ENCODE data around the gene PALLD.

GRCh38 chr4:168826620-168827019 lies 329.8 kb downstream of the PALLD start:
- TF ChIP-seq ZNF174 (tag by site-specific recombination; IDR thresholded peaks at IDR 0.05): no peak
- TF ChIP-seq WT1 (tag by site-specific recombination; IDR thresholded peaks at IDR 0.05): no peak
- no peak for TF ChIP-seq ZNF530 (tag by site-specific recombination; IDR thresholded peaks at IDR 0.05; ENCODE audit: low read depth)
- TF ChIP-seq, protein P1, sequence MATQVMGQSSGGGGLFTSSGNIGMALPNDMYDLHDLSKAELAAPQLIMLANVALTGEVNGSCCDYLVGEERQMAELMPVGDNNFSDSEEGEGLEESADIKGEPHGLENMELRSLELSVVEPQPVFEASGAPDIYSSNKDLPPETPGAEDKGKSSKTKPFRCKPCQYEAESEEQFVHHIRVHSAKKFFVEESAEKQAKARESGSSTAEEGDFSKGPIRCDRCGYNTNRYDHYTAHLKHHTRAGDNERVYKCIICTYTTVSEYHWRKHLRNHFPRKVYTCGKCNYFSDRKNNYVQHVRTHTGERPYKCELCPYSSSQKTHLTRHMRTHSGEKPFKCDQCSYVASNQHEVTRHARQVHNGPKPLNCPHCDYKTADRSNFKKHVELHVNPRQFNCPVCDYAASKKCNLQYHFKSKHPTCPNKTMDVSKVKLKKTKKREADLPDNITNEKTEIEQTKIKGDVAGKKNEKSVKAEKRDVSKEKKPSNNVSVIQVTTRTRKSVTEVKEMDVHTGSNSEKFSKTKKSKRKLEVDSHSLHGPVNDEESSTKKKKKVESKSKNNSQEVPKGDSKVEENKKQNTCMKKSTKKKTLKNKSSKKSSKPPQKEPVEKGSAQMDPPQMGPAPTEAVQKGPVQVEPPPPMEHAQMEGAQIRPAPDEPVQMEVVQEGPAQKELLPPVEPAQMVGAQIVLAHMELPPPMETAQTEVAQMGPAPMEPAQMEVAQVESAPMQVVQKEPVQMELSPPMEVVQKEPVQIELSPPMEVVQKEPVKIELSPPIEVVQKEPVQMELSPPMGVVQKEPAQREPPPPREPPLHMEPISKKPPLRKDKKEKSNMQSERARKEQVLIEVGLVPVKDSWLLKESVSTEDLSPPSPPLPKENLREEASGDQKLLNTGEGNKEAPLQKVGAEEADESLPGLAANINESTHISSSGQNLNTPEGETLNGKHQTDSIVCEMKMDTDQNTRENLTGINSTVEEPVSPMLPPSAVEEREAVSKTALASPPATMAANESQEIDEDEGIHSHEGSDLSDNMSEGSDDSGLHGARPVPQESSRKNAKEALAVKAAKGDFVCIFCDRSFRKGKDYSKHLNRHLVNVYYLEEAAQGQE (tag by site-specific recombination; IDR thresholded peaks at IDR 0.05): no peak

Measured in HEK293 (cell line).